Globus pallidus (tissue), 1 donor: Measurements from ENCODE around the gene PEAK3.

ENCODE experiments used
- DNase-seq: peaks from one replicate; pipeline ENCODE4 v3.0.0-alpha.2; 2015; ENCODE audit warnings: low spot score

The PEAK3 gene

DNA sequence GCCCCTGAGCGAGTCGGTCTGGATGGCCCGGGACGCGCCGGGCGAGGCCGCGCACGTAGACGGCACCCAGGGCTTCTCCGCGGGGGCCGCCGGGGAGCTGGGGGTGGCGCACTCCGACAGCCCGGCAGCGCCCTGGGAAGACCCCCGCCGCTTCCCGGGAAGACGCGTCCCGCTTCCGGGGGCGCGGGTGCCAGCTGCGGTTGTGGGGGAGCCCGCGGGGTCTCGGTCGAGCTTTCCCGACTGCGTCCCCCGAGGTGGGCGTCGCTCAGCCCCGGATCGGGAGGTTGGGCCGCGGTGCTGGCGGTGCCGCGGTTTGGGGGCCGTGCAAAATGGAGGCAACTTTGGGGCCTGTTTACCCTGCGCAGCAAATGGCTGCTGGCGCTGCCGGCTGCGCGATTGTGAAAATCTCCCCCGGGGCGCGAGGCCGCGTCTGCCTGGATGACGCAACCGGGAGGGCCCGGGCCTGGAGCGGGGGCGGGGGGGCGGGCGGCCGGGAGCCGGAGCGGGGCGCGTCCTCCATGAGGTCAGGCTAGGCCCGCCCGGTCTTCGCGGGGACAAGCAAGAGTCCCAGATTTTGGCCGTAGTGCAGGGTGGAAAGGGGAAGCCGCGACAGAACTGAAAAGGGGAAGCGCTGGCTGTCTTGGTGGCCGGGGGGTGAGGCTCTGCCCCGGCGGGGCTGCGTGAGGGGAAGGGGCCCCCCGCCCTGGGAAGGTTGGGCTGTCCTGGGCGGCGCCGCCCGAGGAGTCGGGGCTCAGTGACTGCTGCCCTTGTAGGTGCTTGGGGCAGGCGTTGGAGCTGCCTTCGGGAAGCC lies 11.3 kb downstream of the PEAK3 start:
- peak; percentile 75 for DNase-seq

DNA sequence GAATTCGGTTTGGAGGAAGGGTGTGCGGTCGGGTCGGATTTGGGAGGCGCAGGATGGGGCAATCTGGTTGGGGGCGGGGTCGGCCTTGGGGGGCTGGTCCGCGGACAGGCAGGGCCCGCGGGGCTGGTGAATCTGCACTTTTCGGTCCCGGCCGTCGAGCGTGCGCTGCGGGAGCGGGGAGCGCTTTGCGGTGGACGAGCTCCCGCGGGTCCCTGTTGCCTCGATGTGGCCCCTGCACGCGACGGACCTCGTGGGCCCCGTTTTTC lies 11.9 kb downstream of the PEAK3 start:
- no peak for DNase-seq

DNA sequence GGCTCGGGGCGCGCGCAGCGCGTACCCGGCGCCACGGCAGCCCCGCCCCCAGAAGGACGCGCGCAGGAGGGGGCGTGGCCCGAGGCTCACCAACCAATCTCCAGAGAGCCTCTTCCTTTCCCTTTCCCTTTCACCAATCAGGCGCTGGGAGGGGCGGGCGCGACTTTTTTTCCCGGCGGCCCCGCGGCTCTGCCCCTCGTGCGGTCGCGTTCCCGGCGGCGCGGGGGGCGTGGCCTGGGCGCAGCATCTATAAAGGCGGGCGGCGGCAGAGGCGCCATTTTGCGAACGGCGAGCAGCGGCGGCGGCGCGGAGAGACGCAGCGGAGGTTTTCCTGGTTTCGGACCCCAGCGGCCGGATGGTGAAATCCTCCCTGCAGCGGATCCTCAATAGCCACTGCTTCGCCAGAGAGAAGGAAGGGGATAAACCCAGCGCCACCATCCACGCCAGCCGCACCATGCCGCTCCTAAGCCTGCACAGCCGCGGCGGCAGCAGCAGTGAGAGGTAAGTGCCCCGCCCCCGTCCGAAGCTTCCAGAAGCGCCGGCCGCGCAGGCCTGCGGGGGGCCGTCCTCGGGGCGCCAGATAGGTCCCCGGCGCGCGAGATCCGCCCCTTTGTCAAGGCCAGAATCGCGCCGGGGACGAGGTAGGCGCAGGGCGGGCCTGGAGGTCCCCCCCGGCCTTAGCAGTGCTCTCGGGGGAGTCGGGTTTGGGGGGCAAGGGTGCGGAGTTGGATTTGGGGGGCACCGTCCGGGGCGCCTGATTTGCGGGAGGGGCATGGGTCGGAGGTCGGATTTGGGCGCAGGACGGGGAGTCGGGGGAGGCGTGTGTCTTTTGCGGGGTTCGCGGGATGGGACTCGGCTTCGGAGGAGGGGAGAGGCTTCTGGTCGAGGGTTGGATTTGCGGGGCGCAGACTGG lies 12.5 kb downstream of the PEAK3 start:
- DNase-seq: peak; percentile 96

DNA sequence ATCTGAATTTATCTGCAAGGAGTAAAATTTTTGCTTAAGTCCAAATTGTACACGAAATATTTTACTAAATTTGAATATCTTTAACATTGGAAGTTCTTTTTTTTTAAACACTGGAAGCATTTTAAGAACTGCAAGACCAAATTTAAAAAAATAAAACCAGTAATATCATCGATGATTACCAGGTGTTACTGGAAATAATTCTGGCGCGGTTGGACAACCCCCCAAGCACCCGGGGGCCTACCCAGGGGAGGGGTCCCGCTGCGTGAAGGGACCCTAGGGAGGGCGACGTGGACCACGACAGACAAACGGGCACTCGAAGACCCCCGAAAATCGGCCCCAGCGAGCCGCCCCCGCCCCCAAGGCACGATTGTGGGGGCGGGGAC lies 13.1 kb downstream of the PEAK3 start:
- no peak for DNase-seq

DNA sequence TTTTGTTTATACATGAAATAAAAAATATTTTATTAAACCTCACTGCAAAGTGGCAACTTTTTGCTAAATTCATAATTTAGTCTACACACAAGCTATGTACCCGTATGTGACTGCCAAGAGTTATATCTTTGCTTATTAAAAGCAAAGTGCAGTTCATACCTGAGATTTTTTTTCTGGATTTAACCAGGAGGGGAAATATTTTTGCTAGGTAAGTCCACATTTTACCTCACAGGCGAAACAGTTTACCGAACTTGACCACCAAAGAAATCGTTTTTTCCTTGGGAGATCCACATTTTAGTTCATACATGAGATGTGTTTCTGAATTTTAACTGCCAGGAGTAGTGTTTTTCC lies 13.5 kb downstream of the PEAK3 start:
- DNase-seq: no peak

DNA sequence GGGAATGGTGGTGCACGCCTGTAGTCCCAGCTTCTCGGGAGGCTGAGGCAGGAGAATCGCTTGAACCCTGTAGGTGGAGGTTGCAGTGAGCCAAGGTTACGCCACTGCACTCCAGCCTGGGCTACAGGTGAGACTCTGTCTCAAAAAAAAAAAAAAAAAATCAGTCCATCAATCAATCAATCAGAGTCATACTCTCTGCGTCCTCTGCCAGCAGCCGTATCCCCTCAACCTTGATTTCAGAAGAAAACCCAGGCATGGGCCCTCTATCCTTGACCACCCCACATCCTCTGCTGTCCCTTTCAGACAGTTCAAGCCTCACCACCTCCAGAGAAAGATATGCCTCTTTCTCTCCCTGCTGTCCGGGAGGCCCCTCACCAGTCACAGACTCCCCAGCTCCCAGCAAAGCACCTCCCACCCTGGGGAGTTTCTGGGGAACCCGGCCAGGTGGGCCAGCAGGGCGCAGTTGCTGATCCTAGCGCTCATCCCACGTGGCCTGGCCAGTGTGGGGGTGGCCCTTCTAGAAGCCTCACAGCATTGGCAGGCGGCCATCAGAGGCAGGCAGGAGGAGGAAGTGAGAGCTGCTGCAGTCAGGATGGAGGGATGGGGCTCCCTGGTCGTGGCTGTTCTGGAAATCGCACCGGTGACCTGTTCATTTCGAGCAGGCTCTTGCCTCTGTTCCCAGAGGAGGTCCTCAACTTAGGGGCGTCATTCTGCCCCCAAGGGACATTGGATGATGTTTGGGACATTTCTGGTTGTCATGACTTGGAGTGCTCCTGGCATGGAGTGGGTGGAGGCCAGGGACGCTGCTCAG lies 15.6 kb downstream of the PEAK3 start:
- peak; percentile 67 for DNase-seq

DNA sequence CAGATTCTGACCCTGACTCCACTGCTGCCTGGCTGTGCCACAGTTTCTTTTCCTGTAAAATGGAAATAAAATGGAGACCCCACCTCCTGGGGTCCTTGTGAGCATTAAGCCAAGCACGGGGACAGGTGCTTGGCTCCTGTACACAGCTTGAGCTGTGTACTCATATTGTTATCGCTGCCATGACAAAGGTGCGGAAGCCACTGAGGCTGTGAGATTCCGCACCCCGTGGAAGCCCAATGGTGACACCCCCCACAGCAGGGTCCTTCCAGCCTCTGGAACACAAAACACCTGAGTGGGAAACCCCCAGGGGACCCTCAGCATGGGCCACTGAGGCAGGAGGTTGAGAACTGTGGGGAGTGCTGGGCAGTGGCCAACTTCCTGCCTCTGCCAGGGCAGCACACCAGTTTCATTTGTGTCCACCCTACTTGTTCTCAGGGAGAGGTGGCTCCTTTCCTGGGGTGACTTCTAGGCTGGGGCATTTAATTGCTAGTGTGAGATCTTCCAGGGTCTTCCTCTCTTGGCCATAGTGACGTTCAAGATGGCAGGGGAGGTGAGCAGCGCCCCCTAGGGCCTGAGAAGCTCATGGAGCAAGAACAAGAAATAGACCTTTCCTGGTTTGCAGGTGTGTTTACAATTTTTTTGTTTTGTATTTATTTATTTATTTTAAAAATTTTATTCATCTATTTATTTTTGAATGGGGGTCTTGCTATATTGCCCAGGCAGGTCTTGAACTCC lies 20.4 kb downstream of the PEAK3 start:
- no peak for DNase-seq

DNA sequence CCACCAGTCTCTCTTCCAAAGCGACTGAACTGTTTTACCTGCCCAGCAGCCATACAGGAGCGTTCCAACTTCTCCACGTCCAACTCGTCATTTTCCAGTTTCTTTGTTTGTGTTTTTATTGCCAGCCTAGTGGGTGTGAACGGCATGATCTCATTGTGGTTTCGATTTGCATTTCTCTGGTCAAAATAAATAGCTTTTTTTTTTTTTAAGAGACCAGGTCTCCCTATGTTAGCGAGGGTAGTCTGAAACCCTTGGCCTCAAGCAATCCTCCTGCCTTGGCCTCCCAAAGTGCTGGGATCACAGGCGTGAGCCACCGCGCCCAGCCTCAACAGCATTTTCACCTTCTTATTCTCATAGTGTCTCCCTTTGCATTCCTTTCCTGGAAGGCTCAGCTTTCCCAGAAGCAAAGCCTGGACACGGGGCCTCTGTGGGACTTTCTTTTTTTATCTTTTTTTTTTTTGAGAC lies 21.6 kb downstream of the PEAK3 start:
- no peak for DNase-seq

DNA sequence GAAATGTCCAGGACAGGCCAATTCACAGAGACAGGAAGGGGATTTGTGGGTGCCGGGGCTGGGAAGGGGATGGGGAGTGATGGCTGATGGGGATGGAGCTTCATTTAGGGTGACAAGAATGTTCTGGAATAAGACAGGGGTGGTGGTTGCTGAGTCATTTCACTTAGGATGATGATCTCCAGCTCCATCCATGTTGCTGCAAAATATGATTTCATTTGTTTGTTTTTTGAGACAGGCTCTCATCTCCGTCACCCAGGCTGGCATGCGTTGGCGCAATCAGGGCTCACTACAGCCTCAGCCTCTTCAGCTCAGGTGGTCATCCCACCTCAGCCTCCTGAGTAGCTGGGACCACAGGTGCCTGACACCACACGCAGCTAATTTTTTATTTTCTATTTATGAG lies 22.6 kb downstream of the PEAK3 start:
- DNase-seq: no peak

DNA sequence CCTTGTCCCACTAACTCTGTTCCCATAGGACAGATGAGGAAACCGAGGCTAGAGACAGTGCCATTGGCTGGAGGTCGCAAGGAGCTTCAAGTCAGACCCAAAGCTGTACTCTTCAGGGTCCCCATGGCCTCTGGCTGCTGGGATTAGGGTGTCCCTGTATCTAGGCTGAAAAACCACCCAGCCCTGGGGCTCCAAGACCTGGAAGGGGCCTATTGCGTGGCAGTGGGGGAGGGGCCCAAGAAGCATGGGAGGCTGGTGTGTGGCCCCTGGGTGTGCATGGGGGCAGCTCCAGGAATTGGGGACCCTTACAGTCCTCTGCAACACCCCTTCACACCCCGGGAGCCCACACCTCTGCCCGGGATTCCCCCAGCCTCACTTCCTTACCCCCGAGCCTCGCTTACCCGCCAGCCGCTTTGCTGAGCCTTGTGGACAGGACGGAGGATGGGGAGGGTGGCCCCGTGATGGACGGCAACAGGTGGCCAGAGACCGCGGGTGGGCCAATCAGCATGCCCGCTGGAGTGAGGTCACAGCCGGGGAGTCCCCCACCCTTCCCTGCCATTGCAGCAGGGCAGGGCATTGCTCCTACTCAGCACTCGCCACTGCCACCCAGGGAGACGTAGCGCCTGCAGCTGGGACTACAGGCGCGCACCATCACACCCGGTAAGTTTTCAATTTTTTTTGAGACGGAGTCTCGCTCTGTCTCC lies 25.8 kb downstream of the PEAK3 start, which contains the start of gene JSRP1:
Gene JSRP1 (minus strand): TSS at position 436 of the 704 bp plus-strand sequence. CDS start 1,103 bp downstream, outside the sequence.
- no peak for DNase-seq

DNA sequence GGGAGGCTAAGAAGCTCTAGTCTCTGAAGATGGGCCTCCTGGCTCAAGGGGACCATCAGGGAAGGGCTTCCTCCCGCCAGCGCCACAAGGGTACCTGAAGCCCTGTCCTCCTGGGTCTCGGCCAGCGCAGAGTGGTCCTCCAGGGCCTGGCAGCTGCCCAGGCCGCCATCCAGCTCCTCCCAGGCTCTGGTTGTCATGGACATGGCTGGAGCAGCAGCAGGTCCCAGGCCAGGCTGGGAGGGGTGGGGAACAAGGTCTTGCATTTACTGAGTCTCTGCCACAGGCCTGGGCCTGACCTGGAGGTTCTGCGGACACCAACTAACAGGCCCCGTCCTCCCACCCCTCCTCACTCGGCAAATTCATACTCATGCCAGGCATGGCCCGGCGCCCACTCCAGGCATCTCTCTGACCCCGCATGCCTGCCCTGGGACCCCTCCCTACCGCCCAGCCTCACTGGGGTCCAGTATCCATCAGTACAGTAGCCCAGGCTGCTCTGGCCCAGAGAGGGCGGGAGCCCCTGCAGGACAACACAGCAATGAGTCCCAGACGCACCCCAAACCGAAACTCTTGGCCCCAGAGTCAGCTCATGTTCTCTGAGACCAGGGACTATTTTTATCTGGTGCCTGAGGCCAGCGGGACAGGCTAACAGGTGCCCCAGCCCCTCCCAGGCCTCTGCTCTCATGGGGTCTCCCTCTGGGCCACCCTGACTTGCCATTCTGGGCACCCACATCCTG lies 26.7 kb downstream of the PEAK3 start:
- DNase-seq: no peak

DNA sequence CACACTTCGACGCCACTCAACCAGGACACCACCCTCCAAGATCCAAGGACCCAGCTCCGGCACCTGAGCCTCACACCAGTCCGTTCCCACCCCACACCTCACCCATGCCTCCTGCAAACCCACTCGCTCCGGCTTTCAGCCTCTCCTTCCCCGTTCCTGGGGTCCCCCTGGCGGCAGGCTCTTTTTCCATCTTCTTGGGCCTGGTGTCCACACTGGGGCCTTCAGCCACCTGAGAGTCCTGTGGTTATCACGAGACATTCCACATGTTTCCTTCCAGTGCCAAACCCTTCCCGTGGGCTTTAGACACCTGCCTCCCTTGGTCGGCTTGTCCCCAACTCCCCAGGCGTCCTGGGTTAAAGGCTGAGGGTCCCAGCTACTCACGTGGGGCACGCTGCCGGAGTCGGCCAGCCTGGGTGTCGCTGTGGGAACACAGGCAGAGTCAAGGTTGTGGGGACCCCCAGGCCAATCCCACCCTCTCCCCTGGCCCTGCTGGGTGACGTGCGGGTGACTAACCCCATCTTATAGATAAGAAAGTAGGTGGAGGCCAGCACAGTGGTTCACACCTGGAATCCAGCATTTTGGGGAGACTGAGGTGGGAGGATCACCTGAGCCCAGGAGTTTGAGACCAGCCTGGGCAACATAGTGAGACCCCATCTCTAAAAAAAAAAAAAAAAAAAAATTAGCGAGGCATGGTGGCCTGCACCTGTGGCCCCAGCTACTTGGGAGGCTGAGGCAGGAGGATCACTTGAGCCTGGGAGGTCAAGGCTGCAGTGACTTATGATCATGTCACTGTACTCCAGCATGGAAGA lies 27.7 kb downstream of the PEAK3 start:
- no peak for DNase-seq

DNA sequence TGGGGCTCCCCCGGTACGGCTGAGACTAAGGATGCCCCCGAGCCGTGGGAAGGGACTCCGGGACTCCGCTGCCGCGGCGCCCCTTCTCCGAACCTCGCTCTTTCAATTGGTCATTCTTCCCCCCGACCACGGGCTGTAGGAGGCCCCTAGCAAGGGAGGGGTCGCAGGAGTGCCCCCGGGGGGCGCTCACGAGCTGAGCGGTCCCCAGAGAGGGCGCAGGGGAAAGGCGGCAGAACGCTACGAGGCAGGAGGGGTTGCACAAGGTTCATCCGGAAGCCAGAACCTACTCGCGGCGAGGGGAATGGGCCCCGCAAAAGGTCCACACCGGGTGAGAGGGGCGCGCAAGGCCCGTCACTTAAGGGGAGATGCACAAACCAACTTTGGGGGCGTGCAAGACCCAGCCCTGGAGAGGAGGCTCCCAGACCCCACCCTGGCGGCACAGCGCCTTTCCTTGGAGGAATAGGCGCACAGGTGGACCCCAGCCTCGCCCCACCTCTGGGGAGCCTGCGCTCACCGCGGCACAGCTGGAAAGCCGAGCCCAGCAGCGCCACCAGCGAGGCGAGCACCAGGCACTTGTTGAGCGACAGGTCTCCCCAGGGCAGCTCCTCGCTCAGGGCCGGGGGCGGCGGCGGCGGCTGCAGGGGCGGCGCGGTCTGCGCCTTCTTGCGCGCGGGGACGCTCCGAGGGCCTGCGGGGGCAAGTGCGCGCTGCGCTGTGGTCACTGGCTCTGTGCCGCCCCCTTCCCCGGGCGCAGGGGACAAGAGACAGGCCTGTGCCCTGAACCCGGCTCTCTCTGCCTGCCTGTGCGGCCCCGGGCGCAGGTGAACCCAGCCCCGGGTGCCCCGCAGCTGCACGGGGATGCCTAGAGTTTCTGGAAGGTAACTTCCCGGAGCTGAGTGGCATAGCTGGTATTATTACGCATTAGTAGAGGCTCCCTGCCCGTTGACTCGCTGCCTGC lies 28.6 kb downstream of the PEAK3 start:
- no peak for DNase-seq

DNA sequence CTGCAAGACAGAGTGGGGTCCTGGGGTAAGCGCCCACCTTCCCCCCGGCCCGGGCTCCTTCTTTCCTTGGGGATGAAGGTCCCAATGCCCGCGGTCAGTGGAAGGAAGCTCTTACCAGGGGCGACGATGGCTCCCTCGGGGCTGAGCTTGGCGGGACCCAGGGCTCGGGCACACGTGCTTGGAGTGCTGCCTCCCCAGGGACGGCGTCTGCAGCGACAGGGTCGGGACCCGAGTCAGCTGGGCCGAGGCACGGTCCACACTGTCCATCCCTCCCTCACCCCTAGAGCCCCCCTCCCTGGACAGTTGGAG lies 29.2 kb downstream of the PEAK3 start:
- DNase-seq: no peak

DNA sequence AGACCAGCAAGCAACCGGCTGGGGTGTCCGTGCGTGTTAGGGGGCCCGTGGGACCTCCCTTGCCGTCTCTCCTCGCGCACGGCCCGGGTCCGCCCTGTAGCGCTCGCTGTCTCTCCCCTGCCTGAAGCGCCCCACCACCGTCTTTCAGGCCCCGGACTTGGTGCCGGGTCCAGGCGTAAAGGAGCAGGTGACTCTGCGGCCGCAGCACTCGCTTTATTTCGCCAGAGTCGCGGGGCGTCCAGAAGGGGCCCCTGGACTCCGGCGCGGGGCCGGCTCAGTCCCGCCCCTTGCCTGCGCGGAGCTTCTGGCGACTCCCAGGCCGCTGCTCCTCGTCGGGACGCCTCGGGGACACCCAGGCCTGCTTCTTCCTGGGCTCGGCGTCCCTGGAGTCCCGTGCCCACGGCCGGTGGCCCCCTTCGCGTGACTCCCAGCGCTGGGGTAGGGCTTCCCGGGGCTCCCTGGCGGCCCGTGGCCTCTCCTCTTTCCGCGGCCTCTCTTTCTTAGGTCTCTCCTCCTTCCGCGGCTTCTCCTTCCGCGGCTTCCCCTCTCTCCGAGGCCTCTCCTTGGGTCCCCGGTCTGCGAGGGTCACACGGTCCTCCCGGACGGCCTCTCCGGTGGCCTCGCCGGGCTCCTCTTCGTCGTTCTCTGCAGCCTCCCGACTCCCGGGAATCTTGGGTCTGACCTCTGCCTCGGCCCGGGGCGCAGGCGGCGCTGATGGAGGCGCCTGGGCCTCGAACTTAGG lies 29.7 kb downstream of the PEAK3 start:
- no peak for DNase-seq

DNA sequence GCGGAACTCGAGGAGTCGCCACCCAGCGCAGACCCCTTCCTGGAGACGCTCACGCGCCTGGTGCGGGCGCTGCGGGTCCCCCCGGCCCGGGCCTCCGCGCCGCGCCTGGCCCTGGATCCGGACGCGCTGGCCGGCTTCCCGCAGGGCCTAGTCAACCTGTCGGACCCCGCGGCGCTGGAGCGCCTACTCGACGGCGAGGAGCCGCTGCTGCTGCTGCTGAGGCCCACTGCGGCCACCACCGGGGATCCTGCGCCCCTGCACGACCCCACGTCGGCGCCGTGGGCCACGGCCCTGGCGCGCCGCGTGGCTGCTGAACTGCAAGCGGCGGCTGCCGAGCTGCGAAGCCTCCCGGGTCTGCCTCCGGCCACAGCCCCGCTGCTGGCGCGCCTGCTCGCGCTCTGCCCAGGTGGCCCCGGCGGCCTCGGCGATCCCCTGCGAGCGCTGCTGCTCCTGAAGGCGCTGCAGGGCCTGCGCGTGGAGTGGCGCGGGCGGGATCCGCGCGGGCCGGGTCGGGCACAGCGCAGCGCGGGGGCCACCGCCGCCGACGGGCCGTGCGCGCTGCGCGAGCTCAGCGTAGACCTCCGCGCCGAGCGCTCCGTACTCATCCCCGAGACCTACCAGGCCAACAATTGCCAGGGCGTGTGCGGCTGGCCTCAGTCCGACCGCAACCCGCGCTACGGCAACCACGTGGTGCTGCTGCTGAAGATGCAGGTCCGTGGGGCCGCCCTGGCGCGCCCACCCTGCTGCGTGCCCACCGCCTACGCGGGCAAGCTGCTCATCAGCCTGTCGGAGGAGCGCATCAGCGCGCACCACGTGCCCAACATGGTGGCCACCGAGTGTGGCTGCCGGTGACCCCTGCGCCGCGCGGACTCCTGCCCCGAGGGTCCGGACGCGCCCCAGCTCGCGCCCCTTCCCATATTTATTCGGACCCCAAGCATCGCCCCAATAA lies 30.6 kb downstream of the PEAK3 start:
- no peak for DNase-seq

DNA sequence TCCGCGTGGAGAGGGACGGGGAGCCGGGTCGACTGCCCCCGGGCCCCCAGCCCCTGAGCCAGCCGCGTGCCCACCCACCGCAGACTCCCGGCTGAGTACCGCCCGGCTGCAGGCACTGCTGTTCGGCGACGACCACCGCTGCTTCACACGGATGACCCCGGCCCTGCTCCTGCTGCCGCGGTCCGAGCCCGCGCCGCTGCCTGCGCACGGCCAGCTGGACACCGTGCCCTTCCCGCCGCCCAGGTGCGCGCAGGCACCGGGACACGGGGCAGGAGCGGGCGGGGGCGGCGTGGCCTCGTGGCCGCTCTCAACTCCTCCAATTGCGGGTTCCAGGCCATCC lies 31.2 kb downstream of the PEAK3 start:
- no peak for DNase-seq
